WTC11 (cell line): Measurements from ENCODE around the gene APOL2. TPM values are rescaled to one million over a fixed set of nuclear protein-coding genes. Genes with fewer than 3 reads are reported as not detected.

Source experiments
- ATAC-seq: fragments of 200-7000 bp; cut with Tn5 transposase; 2 replicates; pipeline ENCODE4 v1.10.0; 2021; ENCODE audit warnings: mild to moderate bottlenecking, moderate library complexity
- CTCF ChIA-PET: fragments of 300-600 bp; sonication (Branson Sonifier 250); formaldehyde crosslinking; loops from one replicate; lab custom pipeline; 2021; ENCODE audit warnings: antibody characterized with exemption; lab: Charles Lee
- POLR2A ChIA-PET: fragments of 350-600 bp; sonication (Branson Sonifier 250); formaldehyde crosslinking; loops from one replicate; lab custom pipeline; 2021; ENCODE audit warnings: antibody characterized with exemption; lab: Charles Lee
- DNase-seq: peaks from one replicate; pipeline ENCODE4 v3.0.0; 2021; ENCODE audit warnings: low spot score
- H3K27ac Mint-ChIP-seq: 2 replicates; pipeline ENCODE4 v1.8.0; 2021; ENCODE audit warnings: mixed read lengths
- H3K27me3 Mint-ChIP-seq: 2 replicates; pipeline ENCODE4 v1.8.0; 2021; ENCODE audit warnings: low read depth, mild to moderate bottlenecking, moderate library complexity, mixed read lengths
- H3K36me3 Mint-ChIP-seq: 2 replicates; pipeline ENCODE4 v1.8.0; 2021; ENCODE audit warnings: mixed read lengths
- H3K4me1 Mint-ChIP-seq: 2 replicates; pipeline ENCODE4 v1.8.0; 2022; ENCODE audit warnings: mixed read lengths
- H3K4me3 Mint-ChIP-seq: 2 replicates; pipeline ENCODE4 v1.8.0; 2021; ENCODE audit warnings: mild to moderate bottlenecking, moderate library complexity, mixed read lengths
- H3K9me3 Mint-ChIP-seq: 2 replicates; pipeline ENCODE4 v1.8.0; 2021; ENCODE audit warnings: mixed read lengths
- CREB1 ChIP-seq: sonication (generic); formaldehyde crosslinking; IDR thresholded peaks from 2 replicates; pipeline ENCODE4 v1.8.0; 2023; ENCODE audit warnings: mild to moderate bottlenecking, missing genetic modification reagents
- E2F5 ChIP-seq: sonication (generic); formaldehyde crosslinking; IDR thresholded peaks from 2 replicates; pipeline ENCODE4 v1.8.1; 2022; ENCODE audit warnings: mild to moderate bottlenecking, moderate library complexity, missing genetic modification reagents
- FOXJ3 ChIP-seq: sonication (generic); formaldehyde crosslinking; IDR thresholded peaks from 2 replicates; pipeline ENCODE4 v1.9.0; 2021; ENCODE audit warnings: missing genetic modification reagents, mild to moderate bottlenecking, borderline replicate concordance
- HMGXB4 ChIP-seq: sonication (generic); formaldehyde crosslinking; IDR thresholded peaks from 2 replicates; pipeline ENCODE4 v1.8.1; 2023; ENCODE audit warnings: mild to moderate bottlenecking, moderate library complexity, missing genetic modification reagents
- OVOL2 ChIP-seq: fragments of 250-450 bp; sonication (Bioruptor Pico); IDR thresholded peaks from 2 replicates; pipeline ENCODE4 v1.9.0; 2021; ENCODE audit warnings: mild to moderate bottlenecking, borderline replicate concordance
- PRDM15 ChIP-seq: sonication (generic); formaldehyde crosslinking; IDR thresholded peaks from 2 replicates; pipeline ENCODE4 v1.8.0; 2022; ENCODE audit warnings: missing genetic modification reagents
- RORB ChIP-seq: fragments of 250-450 bp; sonication (Bioruptor Pico); IDR thresholded peaks from 2 replicates; pipeline ENCODE4 v1.9.0; 2021; ENCODE audit warnings: mild to moderate bottlenecking
- SOX15 ChIP-seq: fragments of 250-450 bp; sonication (Bioruptor Pico); IDR thresholded peaks from 2 replicates; pipeline ENCODE4 v1.9.0; 2021; ENCODE audit warnings: mild to moderate bottlenecking
- ZNF396 ChIP-seq: fragments of 250-450 bp; sonication (Bioruptor Pico); IDR thresholded peaks from 2 replicates; pipeline ENCODE4 v1.8.0; 2021; ENCODE audit warnings: mild to moderate bottlenecking, moderate library complexity, borderline replicate concordance
- ZNF532 ChIP-seq: fragments of 250-450 bp; sonication (Bioruptor Pico); IDR thresholded peaks from 2 replicates; pipeline ENCODE4 v1.9.0; 2021; ENCODE audit warnings: mild to moderate bottlenecking, borderline replicate concordance
- ZNF671 ChIP-seq: fragments of 250-450 bp; sonication (Bioruptor Pico); IDR thresholded peaks from 2 replicates; pipeline ENCODE4 v1.8.0; 2021; ENCODE audit warnings: mild to moderate bottlenecking
- total RNA-seq: library from RNA; stranded (reverse); gene quantifications from 3 replicates; pipeline ENCODE4 v1.2.3, GENCODE V29; 2021
- TF ChIP-seq, protein P1 (sequence below): sonication (generic); formaldehyde crosslinking; IDR thresholded peaks from 2 replicates; pipeline ENCODE4 v1.8.1; 2023; ENCODE audit warnings: mild to moderate bottlenecking, missing genetic modification reagents, moderate library complexity
- TF ChIP-seq, protein P2 (sequence below): fragments of 250-450 bp; sonication (Bioruptor Pico); IDR thresholded peaks from 2 replicates; pipeline ENCODE4 v1.9.0; 2021; ENCODE audit warnings: moderate library complexity, mild to moderate bottlenecking, inconsistent platforms, borderline replicate concordance
- TF ChIP-seq, protein P3 (sequence below): sonication (generic); formaldehyde crosslinking; IDR thresholded peaks from 2 replicates; pipeline ENCODE4 v1.8.0; 2023; ENCODE audit warnings: mild to moderate bottlenecking, missing genetic modification reagents
- TF ChIP-seq, protein P4 (sequence below): fragments of 250-450 bp; sonication (Bioruptor Pico); conservative IDR thresholded peaks from 2 replicates; pipeline ENCODE4 v1.9.0; 2021; ENCODE audit warnings: mild to moderate bottlenecking

The APOL2 gene
- total RNA-seq, 1 experiment from 2014 or later, result 11.2 TPM

DNA sequence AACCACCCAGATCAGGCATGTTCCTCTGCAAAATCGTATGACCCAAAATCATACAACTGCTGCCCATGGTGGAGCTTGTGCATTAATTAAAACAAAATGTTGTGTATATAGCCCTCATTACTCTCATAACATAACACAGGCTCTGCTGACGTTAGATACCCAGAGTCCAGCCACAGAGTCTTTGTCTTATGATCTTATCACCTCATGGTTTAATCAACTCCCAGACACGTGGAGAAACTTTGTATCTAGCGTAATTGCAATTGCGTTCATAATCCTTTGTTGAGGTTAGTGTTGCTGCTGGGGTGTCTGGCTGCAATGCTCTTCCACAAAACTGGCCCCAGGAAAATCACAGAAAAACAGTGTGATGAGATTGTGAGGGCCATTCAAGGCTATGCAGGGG is 8.6 kb upstream of the APOL2 start (continued):
- TF ChIP-seq, protein P1, sequence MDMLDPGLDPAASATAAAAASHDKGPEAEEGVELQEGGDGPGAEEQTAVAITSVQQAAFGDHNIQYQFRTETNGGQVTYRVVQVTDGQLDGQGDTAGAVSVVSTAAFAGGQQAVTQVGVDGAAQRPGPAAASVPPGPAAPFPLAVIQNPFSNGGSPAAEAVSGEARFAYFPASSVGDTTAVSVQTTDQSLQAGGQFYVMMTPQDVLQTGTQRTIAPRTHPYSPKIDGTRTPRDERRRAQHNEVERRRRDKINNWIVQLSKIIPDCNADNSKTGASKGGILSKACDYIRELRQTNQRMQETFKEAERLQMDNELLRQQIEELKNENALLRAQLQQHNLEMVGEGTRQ (CRISPR knock-in tag), result no peak
- TF ChIP-seq, protein P2, sequence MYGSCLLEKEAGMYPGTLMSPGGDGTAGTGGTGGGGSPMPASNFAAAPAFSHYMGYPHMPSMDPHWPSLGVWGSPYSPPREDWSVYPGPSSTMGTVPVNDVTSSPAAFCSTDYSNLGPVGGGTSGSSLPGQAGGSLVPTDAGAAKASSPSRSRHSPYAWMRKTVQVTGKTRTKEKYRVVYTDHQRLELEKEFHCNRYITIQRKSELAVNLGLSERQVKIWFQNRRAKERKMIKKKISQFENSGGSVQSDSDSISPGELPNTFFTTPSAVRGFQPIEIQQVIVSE, result no peak
- no peak for TF ChIP-seq SOX15 (CRISPR knock-in tag)
- TF ChIP-seq OVOL2 (CRISPR knock-in tag), result no peak
- no peak for TF ChIP-seq ZNF532
- TF ChIP-seq, all 79 proteins: peak for 0

DNA sequence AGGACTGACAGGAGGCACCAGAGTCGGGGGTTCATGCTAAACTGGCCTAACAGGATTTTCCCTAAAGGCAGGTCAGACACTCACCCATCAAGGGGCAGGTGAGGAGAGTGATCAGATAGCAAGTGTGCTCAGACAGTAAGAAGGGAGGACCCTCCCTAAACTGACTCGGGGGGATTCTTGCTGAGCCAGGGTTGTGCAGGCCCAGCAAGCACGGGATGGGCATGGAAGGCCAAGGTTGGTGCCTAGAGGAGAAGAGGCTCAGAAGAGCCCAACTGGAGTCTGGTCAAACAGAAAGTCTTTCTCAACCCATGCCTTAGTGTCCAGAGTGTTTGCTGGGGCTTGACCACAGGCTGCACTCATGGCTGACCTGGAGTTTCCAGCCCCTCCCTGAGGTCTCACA is 7.4 kb upstream of the APOL2 start:
- Mint-ChIP-seq H3K27me3 (peaks cover 10% of the 10 kb centered on the region), H3K36me3 (peaks cover 18% of the 10 kb centered on the region), H3K9me3 (peaks cover 50% of the 10 kb centered on the region), H3K4me3 (no peak overlapping the region), H3K27ac (no peak overlapping the region), H3K4me1 (peaks cover 12% of the 10 kb centered on the region)
- CTCF ChIA-PET, result no interaction called here
- ATAC-seq, result no peak
- POLR2A ChIA-PET, result no interaction called here
- no peak for DNase-seq
- TF ChIP-seq, protein P3, sequence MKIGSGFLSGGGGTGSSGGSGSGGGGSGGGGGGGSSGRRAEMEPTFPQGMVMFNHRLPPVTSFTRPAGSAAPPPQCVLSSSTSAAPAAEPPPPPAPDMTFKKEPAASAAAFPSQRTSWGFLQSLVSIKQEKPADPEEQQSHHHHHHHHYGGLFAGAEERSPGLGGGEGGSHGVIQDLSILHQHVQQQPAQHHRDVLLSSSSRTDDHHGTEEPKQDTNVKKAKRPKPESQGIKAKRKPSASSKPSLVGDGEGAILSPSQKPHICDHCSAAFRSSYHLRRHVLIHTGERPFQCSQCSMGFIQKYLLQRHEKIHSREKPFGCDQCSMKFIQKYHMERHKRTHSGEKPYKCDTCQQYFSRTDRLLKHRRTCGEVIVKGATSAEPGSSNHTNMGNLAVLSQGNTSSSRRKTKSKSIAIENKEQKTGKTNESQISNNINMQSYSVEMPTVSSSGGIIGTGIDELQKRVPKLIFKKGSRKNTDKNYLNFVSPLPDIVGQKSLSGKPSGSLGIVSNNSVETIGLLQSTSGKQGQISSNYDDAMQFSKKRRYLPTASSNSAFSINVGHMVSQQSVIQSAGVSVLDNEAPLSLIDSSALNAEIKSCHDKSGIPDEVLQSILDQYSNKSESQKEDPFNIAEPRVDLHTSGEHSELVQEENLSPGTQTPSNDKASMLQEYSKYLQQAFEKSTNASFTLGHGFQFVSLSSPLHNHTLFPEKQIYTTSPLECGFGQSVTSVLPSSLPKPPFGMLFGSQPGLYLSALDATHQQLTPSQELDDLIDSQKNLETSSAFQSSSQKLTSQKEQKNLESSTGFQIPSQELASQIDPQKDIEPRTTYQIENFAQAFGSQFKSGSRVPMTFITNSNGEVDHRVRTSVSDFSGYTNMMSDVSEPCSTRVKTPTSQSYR (CRISPR knock-in tag), result no peak
- TF ChIP-seq CREB1 (CRISPR knock-in tag), result no peak
- TF ChIP-seq, protein P4, sequence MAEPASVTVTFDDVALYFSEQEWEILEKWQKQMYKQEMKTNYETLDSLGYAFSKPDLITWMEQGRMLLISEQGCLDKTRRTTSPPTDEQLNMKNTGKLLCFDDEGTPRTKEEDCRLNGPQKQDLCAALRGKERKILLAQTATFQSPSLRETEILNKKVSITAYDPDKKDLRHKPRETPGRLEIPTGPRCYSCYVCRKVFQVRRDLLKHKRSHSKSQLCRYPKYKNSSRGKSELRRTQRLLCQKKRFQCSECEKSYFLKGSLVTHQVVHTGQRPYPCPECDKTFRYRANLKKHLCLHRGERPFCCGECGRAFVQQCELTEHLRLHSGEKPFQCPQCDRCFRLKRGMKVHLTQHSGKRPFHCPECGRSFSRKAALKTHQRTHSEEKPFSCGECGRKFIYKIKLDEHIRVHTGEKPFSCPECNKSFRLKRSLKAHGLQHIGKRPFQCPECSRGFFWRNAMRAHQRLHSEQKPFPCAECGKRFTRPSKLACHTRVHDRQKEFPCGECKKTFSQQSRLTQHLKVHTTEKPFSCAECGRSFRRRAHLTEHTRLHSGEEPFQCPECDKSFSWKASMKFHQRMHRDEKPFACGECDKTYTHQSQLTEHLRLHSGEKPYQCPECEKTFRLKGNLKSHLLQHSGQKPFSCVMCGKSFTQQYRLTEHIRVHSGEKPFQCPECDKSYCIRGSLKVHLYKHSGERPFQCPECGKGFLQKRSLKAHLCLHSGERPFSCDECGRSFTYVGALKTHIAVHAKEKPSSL (CRISPR knock-in tag), result no peak

- H3K27me3 Mint-ChIP-seq, result peaks cover 10% of the 10 kb centered on the region
- no peak overlapping the region for H3K4me3 Mint-ChIP-seq
- H3K36me3 Mint-ChIP-seq, result peaks cover 18% of the 10 kb centered on the region
- ATAC-seq, result no peak
- ChIA-PET CTCF (no interaction called here), POLR2A (no interaction called here)
- DNase-seq, result no peak
- H3K4me1 Mint-ChIP-seq, result peaks cover 7% of the 10 kb centered on the region
- peaks cover 50% of the 10 kb centered on the region for H3K9me3 Mint-ChIP-seq
- H3K27ac Mint-ChIP-seq, result no peak overlapping the region
- no peak for TF ChIP-seq PRDM15 (CRISPR knock-in tag)
- TF ChIP-seq FOXJ3 (CRISPR knock-in tag), result no peak
- TF ChIP-seq E2F5 (CRISPR knock-in tag), result no peak
- TF ChIP-seq ZNF396, result no peak
- no peak for TF ChIP-seq RORB (CRISPR knock-in tag)
- TF ChIP-seq ZNF671 (CRISPR knock-in tag), result no peak
- TF ChIP-seq HMGXB4, result no peak
Observed at GRCh38 chr22:36245805-36246356, 6.6 kb upstream of the APOL2 start.
